Measurements from ENCODE around the gene LARP1B. TPM values are rescaled to one million over a fixed set of nuclear protein-coding genes. Genes with fewer than 3 reads are reported as not detected.
"Not testable (repeated sequence)": the region's sequence is repeated elsewhere in the genome, so short reads cannot be mapped to it uniquely, and the experiment has no call there.

Gene LARP1B
- total RNA-seq, 1 donor from 2014 or later = 48.4 TPM

DNA sequence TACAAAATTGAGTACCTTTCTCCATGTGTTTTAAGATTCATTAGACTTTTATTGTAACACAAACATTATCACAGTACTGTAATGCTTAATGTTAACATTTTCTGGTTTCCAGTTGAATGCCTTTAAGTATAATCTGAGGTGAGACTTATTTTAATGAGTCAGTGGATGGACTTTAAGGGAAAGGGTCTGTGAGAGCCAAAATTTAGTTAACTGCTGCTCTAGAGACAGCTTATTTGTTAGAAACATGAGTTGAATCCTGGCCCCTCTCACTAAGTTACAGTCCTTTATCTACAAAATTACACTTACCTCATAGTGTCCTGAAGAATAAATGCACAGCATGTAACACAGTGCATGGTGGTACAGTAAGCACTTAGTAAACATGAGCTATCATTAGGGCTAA, 160.5 kb downstream of the LARP1B start:
- DNase-seq (ENCODE audit: low spot score) = no peak

DNA sequence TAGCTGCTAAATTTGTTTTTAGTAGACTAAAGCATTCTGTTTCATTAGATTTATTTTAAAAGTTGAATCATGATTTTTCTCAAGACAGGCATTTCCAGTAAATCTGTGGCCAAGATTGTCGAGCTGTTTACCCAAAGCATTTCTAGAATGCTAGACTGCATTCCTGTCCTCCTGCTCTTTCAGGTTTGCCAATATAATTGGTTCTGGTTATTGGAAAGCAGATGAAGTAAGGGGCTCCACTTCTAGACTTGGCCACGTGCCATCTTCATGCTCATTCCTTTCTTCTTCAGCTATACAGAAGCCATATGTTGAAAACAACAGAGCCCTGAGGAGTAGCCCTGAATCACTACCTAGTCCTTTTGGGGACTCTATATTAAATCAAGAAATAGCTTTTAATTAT, 164.0 kb downstream of the LARP1B start:
- peak; percentile 25 for DNase-seq (ENCODE audit: low spot score)

DNA sequence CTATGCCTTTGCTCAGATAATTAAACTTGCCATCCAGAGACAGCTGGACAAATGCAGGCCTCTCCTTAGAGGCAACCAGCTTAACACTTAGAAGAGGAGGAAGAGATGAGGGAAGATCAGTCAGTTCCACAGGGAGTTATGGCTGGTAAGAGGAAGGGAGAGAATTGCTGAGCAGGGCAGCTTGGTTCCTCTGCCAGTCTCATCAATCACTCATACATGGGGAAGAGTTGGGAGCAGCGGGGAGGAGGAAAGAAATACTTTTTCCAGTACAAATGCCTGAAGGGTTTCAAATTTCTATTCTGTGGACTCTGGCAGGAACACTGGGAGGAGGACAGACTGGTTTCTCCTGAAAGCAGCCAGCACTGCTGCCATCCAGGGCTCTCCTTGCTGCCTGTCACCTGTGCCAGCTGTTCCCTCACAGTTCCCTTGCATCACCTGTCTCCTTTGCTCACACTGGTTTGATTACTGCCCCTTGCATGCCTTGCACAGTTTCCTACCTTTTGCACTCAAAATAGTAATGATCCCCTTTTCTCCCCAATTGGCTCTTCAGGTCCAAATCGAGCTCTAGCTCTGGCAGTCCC, 167.0 kb downstream of the LARP1B start:
- DNase-seq (ENCODE audit: low spot score) = no peak

DNA sequence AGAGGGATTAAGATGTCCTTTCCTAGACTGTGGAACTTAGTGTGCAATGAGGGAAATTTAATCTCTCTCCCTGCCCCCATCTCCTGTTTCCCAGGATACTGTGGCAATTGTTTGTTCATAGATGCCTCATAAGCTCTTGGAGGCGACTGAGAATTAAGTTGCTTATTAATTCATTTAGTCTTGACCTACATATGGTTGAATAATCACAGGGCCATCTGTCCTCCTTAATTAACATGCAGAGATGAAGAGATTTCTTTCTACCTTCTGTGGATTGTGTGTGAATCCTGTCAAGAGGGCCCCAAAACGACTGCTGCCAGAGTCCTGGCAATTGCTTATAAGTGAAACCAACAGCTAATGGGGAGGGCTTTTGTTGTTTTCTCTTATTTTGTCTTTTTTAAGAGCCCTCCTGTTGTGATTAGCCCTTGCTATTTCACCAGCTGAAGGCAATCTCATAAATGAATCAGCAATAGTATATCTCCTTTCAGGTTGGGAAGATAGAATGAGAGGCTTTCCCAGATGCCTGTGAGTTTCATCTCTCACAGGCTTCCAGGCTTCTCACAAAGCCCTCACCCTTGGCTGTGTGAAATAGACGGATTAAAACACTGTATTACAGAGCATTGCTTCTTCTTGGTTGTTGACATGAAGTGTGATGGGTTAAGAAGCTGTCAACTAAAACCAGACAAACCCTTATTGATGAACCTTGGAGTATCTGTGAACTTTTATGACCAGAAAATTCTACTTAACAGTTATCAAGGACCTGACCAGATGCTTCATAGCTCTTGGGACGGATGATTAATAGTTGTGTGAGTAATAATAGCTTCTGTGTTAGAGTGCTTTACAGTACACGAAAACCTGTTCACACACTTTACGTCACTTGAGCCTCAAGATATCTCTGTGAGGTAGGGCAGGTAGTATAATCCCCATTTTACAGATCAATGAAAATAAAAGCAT, 168.0 kb downstream of the LARP1B start:
- DNase-seq (ENCODE audit: low spot score) = no peak

DNA sequence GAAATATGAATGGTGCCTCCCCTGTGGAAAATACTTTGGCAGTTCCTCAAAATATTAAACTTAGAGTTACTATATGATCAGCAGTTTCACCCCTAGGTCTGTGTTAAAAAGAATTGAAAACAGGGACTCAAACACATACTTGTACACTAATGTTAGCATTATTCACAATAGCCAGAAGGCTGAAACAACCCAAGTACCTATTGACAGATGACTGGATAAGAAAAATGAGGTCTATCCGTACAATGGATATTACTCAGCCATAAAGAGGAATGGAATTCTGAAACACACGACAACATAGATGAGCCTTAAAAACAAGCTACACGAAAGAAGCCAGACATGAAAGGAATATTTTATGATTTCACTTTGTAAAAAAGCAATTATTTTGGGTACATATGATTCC, 171.6 kb downstream of the LARP1B start:
- no peak for DNase-seq (ENCODE audit: low spot score)

DNA sequence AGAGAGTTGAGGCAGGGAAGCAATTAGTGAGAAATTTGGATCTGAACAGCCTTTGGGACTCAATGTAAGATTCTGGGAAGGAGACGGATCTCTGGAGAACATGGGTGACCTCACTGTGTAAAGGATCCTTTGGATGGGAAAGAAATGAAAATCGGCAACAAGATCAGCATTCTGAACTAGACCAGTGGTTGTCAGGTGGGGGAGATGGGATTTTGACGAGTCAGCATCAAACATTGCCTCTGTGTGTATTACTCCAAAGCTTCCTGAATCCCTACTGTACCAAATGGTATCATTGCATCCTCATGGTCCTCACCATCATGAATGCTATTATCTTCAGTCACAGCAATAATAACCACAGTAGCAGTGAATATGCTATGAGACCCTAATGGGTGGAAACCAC, 173.7 kb downstream of the LARP1B start:
- DNase-seq (ENCODE audit: low spot score) = no peak

DNA sequence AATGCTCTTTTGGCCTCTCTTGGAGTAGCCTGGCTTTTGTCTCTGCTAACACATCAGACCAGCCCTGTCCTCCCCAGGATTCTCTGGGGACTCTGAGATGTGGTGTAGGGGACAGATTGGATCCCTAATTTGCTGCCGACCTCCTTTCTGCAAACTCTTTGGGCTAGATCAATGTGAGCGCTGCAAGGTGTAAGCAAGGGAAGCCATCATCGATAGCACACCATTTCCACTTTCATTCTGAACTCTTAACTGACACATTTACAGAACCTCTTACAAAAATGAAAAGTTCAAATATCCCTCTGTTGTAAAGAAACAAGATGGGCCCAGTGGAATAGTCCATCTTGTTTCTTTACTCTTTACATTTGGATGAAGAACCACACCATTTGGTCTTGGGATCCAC, 179.9 kb downstream of the LARP1B start:
- DNase-seq (ENCODE audit: low spot score) = no peak

DNA sequence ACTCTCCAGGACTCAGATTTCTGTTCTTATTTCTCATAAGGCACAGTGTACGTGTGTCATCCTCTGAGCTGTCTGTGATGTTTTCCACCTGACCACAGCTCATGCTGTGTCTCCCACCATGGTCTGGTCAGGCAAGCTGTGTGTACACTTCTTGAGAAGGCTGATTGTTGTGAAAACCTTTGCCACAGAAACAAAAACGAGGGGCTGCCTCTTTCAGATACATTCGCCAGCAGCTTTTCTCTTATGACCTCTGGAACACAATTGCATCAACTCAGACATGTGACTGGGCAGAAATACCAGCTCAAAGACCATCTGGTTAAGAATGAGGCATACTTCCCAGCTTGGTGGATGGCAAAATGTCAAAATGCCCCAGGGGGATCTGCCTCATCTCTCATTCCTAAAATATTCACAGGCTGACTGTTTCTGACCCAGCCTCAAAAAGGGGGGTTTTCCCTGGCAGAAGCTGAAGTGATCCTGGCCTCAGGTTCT, 180.4 kb downstream of the LARP1B start:
- DNase-seq (ENCODE audit: low spot score) = no peak

DNA sequence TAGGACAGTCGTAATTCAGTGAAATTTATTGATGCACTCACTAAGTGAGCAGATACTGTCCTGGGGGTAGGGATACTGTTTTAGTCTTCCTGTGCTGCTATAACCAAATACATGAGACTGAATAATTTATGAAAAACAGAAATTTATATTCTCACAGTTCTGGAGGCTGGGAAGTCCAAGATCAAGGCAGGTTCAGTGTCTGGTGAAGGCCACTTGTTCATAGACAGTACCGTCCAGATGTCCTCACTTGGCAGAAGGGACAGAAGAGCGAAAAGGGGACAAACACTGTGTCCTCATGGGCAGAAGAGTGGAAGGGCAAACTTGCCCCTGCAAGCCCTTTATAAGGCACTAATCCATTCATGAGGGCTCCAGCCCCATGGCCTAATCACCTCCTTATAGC, 180.9 kb downstream of the LARP1B start:
- no peak for DNase-seq (ENCODE audit: low spot score)

DNA sequence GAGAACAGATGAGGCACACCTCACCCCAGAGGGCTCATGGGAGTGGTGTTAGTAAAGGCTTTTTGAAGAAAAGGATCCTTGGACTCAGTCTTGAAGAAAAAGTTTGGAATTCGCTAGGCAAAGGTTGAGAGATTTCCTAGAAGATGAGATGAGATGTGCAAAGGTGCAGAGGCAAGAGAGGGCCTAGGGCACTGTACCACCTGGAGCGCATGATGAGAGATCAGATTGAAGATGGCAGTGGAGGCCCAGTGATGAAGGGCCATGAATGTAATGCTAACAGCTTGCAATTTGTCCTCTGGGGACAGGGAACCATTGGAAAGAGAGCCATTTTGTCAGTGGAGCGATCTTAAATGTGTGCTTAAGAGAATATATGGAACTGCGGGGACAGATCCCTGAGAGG, 181.5 kb downstream of the LARP1B start:
- no peak for DNase-seq (ENCODE audit: low spot score)

DNA sequence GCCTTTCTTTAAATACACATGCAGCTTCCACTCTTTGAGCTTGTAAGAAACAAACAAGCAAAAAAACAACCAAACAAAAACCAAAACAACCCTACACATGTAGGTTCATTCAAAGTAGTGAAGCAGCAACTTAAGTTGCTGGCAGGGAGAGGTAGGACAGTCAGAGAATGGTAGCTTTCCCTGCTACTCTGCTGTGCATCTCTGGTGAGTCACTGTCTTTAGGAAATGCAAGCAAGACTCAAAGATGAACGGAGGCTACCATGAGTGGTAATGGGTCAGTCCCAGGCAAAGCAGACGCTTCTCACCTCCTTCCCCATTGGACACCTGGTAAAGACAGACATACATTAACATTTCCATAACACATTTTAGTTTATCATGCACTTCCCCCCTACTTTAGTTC, 183.3 kb downstream of the LARP1B start:
- no peak for DNase-seq (ENCODE audit: low spot score)

DNA sequence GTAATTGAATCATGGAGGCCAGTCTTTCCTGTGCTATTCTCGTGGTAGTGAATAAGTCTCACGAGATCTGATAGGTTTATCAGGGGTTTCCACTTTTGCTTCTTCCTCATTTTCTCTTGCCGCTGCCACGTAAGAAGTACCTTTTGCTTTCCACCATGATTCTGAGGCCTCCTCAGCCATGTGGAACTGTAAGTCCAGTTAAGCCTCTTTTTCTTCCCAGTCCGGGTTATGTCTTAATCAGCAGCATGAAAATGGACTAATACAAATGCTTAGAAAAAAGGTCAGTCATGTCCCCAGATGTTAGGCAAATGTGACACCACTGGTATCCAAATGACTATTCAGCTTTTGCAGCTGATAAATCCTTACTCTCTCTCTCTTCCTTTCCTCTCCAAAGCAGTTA, 184.3 kb downstream of the LARP1B start:
- not testable (repeated sequence) for DNase-seq (ENCODE audit: low spot score)

DNA sequence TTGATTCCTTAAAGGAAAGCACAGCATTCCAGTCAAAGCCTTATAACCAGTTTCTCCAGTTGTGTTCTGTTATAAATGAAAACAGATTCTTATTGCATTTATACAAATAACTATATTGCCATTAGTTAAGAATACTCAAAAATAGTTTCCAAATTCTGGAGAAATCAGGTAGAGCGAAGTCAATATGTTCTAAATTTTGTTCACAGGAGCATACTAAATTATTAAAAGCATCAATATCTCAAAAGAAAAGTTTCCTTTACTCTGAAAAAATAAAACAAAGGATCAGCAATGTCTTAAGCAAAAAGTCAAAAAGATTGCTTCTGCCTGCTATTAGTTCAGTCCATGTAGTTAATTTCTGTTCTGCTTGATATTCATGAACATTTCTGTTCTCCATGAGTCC, 186.8 kb downstream of the LARP1B start:
- DNase-seq (ENCODE audit: low spot score) = no peak

DNA sequence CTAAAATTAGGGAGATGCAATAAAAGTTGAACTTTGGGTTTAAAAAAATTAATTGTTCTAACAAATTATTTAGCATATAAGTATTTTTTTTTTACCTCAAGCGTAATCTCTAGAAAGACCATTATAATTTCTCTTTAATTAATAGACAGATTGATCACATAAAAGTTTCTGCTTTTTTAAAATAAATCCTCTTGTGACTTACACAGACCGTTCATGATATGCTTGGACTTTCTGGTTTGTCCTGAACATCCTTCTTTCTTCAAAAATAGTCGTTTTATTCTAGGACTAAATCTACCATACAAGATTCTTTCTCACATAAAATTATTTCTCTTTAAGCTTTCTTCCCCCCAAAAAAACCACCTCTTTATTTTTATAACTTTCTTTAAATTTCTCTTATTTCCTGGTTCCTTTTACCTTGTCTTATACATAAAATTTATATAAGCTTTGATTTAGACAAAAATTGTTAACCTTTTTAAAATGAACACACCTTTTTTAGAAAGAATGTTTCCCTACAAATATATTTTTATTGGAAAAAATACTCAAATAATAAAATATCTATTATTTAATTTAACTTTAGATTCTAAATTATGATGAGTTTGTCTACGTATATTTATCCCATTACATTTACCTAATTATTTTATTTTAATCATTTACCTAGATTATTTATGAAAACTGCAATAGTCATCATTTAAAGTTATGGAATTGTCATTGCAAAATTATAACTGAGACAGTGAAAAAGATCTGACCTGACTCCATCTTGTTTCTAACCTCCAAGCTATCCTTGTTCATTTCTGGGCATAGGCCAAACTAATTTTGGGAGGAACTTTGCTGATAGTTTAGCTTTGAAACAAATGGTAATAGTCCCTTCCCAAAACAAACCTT, 188.9 kb downstream of the LARP1B start:
- no peak for DNase-seq (ENCODE audit: low spot score)

DNA sequence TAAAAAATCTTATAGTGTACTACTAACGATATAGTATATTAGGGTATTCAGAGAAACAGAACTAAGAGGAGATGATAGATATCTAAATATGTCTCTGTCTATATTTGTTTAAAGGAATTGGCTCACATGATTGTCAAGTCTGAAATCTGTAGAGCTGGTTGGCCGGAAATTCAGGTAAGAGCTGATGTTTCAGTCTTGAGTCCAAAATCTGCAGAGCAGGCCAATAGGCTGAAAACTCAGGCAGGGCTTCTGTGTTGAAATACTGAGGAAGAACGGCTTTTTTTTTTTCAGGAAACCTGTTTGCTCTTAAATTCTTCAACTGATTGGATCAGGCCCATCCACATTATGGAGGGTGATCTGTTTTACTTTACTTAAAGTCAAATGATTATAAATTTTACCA, 194.8 kb downstream of the LARP1B start:
- DNase-seq (ENCODE audit: low spot score) = no peak

DNA sequence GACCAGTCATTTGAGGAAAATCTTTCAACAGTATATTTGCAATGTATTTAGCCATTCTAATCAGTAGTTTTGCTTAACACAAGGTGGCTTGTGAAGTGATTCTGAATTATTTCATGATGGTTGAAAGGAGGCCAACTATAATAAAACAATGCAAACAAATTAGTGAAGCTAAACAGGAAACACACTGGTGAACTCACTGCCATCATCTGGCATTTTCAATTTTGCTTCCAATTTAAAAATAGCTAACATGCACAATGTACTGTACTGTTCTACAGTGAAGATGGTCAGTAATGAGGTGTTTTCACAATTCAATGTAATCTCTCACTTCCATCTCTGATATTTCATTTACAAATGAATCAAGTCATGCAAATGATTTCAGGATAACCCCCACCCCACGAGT, 195.4 kb downstream of the LARP1B start:
- no peak for DNase-seq (ENCODE audit: low spot score)

DNA sequence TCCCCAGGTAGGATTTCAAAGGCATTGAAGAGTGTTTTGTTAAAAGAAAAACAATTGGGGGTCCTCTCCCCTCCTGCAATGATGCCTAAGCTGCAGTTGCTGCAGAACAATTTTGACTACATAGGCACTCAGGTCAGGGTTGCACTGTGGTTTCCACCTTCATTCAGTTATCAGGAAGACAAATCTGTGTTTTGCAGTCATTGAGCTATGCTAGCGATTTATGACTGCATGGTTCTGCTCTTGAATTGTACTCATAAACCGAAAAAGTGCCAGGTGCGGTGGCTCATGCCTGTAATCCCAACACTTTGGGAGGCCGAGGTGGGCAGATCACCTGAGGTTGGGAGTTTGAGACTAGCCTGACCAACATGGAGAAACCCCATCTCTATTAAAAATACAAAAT, 197.1 kb downstream of the LARP1B start:
- not testable (repeated sequence) for DNase-seq (ENCODE audit: low spot score)

DNA sequence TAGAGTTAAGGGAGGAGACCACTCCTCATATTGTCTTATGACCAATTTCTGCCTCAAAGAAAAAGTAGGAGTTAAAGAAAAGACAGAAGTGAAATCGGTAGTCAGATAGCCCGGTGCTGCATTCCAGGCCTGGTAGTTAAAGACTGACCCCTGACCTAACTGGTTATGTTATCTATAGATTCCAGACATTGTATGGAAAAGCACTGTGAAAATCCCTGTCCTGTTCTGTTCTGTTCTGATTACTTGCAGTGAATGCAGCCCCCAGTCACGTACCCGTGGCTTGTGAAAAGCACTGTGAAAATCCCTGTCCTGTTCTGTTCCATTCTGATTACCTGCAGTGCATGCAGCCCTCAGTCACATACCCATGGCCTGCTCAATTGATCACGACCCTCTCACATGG, 198.8 kb downstream of the LARP1B start:
- DNase-seq (ENCODE audit: low spot score) = not testable (repeated sequence)
